ENCODE measurements around the gene TNFAIP8. TPM values are rescaled to one million over a fixed set of nuclear protein-coding genes. Genes with fewer than 3 reads are reported as not detected.
A peak's percentile ranks its signal among the peaks of the same experiment; 100 is the strongest.

TNFAIP8 gene
- total and polyA plus RNA-seq, 9 of the 15 experiments (the other 6 are each of a cell fraction or from before 2014, with no cell fraction given): 29.9 to 52.2 (median 44.8) TPM

DNA sequence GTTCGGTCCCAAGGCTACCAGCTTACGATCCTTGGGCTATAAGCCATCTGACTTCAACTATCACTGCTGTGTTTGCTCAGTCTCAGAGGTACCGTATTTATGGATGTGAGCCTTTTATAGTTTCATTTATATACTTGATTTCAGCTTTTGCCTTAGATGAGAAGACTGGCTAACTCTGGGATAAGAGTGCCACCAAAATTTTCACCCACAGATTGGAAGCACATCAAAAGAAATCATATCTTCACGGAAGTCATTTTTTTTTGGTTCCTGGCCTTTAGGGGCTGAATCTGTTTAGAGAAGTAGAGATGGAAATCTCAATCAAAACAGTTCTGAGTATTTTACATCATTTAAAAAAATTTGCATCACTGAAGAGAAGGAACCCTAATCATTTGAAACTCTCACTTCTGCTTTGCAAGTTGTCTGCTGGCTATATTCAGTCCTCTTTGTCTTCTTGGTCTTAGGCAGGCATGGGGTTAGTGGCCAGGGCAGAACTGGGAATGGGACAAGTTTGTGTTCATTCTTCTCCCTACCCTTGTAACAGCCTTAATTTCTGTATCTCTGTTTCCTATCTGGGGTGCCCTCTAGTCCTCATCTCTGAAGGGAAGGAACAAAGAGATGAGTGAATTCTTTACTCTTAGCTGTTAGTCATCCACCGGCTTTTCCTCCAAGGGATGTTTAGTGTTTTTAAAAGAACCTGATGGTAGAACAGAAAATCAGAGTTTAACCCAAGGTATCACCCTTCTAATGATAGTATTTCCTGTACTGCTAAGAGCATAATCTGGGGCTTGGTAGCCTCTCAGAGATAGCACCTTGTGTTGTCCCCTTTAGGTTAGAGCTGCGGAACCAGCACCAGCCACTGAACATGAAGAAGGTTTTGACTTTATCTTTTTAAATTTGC is 14.1 kb upstream of the TNFAIP8 start (continued):
- TF ChIP-seq, protein P1, sequence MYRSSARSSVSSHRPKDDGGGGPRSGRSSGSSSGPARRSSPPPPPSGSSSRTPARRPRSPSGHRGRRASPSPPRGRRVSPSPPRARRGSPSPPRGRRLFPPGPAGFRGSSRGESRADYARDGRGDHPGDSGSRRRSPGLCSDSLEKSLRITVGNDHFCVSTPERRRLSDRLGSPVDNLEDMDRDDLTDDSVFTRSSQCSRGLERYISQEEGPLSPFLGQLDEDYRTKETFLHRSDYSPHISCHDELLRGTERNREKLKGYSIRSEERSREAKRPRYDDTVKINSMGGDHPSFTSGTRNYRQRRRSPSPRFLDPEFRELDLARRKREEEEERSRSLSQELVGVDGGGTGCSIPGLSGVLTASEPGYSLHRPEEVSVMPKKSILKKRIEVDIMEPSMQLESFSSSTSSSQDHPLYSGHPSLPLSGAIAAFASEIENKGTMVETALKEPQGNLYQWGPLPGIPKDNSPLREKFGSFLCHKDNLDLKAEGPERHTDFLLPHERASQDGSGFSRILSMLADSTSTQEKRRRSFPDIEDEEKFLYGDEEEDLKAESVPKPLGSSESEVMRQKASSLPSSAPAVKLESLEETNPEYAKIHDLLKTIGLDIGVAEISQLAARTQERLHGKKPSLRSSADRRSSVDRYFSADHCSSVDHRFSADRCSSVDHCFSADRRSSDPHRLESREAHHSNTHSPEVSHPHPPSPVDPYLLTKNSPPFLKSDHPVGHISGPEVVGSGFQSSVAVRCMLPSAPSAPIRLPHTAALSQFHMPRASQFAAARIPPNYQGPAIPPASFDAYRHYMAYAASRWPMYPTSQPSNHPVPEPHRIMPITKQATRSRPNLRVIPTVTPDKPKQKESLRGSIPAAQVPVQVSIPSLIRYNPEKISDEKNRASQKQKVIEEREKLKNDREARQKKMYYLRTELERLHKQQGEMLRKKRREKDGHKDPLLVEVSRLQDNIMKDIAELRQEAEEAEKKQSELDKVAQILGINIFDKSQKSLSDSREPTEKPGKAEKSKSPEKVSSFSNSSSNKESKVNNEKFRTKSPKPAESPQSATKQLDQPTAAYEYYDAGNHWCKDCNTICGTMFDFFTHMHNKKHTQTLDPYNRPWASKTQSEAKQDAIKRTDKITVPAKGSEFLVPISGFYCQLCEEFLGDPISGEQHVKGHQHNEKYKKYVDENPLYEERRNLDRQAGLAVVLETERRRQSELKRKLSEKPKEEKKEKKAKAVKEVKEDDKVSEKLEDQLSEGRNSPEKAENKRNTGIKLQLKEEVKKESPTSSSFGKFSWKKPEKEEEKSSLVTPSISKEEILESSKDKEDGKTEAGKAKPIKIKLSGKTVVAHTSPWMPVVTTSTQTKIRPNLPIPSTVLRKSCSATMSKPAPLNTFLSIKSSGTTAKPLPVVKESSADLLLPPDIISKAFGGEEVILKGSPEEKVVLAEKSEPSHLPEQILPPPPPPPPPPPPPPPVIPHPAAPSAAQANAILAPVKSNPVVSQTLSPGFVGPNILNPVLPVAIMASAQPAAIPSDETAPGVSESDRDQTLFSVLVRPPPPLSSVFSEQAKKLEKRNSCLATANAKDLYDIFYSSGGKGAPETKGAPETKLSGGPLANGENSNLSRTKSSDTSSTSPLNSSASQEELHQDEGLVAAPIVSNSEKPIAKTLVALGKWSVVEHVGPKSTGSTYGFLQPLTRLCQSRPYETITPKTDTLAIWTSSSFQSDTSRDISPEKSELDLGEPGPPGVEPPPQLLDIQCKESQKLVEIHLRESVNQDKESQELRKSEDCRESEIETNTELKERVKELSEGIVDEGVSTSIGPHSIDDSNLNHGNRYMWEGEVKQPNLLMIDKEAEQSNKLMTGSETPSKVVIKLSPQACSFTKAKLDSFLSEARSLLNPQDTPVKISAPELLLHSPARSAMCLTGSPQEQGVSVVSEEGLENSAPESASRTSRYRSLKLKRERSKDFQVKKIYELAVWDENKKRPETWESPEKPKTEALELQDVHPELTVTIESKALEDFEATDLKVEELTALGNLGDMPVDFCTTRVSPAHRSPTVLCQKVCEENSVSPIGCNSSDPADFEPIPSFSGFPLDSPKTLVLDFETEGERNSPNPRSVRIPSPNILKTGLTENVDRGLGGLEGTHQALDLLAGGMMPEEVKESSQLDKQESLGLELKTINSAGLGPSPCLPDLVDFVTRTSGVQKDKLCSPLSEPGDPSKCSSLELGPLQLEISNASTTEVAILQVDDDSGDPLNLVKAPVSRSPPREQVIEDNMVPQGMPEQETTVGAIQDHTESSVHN (IDR thresholded peaks at IDR 0.05; ENCODE audit: borderline replicate concordance in 1 of 2, low read depth in 1 of 2): 0 out of 4 replicates have a peak, but pooled peaks of 1 of the 2 experiments have one; percentile 35
- no peak for TF ChIP-seq NONO (IDR thresholded peaks at IDR 0.05; ENCODE audit: low read depth in 2 of 2, low read length in 1 of 2)
- TF ChIP-seq, protein P2, sequence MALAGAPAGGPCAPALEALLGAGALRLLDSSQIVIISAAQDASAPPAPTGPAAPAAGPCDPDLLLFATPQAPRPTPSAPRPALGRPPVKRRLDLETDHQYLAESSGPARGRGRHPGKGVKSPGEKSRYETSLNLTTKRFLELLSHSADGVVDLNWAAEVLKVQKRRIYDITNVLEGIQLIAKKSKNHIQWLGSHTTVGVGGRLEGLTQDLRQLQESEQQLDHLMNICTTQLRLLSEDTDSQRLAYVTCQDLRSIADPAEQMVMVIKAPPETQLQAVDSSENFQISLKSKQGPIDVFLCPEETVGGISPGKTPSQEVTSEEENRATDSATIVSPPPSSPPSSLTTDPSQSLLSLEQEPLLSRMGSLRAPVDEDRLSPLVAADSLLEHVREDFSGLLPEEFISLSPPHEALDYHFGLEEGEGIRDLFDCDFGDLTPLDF (CRISPR knock-in tag; IDR thresholded peaks at IDR 0.05): no peak
